Measurements from ENCODE around the gene TF.

The TF gene

DNA sequence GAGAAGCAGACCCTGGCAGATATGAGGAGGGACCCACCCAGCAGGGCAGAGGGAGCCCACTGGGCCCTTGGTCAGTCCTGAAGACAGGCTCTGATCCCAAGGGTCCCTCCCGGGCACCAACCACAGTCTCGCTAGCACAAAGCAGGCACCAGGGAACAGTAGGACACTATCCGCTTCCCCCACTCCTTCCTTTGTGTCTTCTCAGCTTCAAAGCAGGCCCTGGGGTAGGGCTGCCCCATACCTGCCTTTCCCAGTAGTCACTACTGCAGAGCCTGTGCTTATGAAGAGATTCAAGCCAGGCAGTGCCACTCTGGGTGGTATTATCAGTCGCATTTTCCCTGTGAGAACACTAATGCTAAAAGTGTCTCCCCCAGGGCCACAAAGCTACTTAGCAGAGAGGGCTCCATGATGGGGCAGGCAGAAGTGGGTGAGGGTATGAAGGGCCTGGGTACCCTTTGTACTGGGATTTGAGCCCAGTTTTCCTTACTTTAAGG is 92.2 kb downstream of the TF start:
- DNase-seq = no peak

DNA sequence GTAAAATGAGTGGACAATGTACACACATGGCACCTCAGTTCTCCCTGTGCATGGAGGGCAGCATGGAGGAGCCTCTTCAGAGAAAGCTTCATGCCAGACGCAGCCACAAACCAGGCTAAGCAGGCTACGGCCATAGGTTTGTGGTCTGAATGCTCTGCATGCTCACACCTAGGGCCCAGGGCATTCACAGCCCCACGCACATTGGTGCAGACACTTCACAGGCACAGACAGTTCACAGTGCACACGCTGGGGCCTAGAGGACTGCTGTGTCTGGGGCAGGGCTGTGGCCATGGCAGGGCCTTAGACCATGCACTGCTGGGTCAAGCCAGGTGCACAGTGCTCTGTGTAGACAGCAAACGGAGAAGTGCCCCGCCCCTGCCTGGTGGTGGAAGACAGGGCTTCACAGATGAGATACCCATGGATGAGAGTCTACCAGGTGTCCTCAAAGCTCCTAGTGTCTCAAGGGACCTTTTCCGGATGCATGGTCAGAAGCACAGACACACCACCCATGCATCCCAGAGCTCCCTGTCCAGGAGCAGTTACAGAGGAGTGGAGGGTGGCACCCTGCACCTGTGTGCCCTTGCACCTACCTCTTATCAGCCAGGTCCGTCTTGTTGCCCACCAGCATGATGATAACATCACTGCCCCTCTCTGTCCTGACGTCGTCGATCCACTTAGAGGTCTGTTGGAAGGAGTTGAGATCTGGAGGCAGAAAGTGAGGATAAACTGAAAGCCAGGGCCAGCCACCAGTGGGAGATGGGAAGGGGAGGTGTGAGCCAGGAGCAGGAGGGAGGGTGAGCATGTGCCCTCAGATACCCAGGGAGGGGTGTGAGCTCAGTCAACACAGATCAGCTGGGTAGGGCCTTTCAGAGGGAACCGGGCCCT is 93.0 kb downstream of the TF start:
- no peak for DNase-seq

DNA sequence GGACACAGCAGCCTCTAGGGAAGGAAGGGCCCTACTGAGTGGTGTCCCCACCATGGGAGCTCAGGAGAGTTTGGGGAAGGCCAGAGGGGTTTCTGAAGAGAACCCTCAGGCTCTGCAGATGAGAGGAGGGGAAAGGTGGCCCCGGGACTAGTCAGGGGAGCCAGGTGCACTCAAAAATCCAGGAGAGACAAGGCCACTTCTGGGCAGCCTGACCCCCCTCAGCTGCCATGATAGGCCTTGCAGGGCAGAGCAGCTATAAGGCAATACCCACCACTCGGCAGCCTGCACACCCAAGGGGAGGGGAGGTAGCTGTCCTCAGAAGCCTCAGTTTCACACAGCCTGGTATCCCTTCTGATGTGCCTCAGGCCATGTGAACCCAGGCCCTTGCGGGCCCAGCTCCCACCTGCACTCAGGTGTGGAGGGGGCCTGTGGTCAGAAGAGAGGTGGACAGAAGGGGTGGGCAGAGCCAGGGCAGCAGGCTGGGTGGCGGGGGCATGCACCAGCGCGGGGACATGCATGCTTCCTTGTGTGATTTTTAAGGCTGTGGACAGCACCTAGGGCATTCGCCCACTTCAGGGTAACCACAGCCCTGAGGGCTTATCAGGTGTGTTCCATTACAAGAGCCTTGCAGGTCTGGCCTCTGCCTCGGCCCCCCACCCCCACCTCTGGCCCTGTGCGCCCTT is 94.0 kb downstream of the TF start:
- DNase-seq = no peak

DNA sequence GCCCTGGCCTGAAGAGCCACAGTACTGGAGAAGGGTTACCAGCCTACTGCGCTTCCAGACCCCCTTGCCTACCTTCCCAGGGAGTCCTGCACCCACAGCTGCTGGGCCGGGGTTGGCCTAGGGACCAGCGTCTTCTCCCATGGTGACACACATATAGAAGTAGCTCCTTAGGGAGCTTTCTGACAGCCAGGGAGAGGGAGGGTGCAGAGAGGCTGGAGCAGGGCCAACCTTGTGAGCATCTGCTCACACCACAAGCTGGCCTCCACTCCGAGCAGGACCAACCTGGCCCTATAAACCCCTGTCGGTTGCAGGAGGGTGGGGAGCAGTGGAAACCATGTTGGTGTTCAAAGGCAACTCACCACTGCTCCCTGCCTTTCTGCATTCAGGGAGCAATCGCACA is 94.6 kb downstream of the TF start:
- DNase-seq = no peak

DNA sequence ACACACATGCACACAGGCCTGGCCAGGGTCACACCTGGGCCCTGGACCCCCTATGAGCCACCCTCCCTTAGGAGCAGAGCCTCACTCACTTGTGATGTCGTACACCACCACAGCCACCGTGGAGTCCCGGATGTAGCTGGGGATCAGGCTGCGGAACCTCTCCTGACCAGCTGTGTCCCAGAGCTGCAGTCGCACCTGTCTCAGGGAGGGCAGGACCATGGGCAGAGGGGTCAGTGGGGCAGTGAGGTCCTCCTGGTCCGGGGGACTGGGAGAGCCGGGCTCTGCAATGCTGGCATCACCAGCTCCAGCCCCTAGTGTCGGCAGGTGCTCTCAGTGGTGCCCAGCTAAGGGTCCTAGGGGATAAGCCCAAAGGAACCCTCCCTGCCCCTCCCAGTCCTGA is 95.0 kb downstream of the TF start:
- no peak for DNase-seq

DNA sequence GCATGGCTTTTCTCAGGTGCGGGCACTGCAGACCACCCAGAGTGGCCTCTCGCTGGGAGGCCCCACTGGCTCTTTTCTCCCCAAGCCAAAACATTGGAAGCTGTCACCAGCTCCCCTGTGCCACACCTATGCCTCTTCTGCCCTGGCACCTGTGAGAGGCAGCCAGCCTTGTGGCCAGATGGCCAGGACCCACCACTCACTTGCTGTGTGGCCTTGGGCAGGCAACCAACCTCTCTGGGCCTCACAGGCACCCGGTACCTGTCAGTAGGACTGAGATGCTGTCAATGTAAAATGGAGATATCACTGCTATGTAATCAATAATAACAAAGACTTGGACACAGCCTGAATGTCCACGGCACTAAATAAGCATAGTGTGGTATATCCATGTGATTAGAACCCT is 96.0 kb downstream of the TF start:
- DNase-seq = no peak

DNA sequence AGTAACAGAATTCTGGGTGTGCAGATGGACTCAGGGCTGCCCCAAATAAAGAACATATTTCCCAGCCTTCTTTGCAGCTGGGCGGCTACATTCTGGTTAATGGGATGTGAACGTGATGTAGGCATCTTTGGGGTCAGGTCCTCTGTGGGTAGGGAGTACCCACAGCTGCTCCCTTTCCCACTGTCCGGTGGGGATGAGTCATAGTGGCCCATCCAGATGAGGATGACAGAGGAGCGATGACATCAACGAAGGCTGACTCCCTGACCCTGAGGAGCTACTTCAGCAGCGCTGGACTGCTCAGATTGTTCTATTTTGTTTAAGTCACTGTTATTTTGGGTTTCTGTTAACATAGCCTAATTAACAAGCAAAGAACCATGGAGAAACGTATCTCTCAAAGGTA is 97.4 kb downstream of the TF start:
- DNase-seq = no peak

DNA sequence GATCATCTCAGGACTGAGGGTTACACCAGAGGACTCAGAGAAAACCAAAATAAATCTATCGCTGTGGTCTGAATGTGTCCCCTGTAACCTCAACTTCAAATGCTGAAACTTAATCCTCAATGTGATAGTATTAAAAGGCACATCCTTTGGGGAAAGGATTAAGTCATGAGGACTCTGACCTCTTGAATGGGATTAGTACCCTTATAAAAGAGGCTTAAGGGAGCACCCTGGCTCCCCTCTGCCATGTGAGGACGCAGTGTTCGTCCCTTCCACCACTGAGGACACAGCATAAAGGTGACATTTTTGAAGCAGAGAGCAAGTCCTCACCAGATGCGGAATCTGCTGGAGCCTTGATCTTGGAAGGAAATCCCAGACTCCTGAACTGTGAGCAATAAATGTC is 98.9 kb downstream of the TF start:
- DNase-seq = no peak

Data from central memory CD4-positive, alpha-beta T cell (primary cell).